Activated CD4-positive, alpha-beta T cell treated with anti-CD3 and anti-CD28 coated beads for 4 hours (primary cell): ENCODE data around the gene MAST4.

Experiments used
- DNase-seq, 2 donors: peaks; one replicate each; pipeline ENCODE4 v3.0.0-alpha.2; 2020

The MAST4 gene

GRCh38 chr5:67029481-67029880 lies 433.3 kb downstream of the MAST4 start:
- DNase-seq, result no peak

GRCh38 chr5:67030289-67031056 lies 434.3 kb downstream of the MAST4 start:
- DNase-seq, result no peak

GRCh38 chr5:67031057-67031443 lies 434.9 kb downstream of the MAST4 start:
- no peak for DNase-seq

GRCh38 chr5:67031692-67032091 lies 435.5 kb downstream of the MAST4 start:
- DNase-seq, result peak; percentile 9 to 29

- no peak for DNase-seq
Observed at GRCh38 chr5:67032921-67033664, 436.9 kb downstream of the MAST4 start.

- no peak for DNase-seq
Observed at GRCh38 chr5:67033880-67034651, 437.9 kb downstream of the MAST4 start.

GRCh38 chr5:67035098-67035740 lies 439.0 kb downstream of the MAST4 start:
- DNase-seq, result no peak

GRCh38 chr5:67037171-67037570 lies 441.0 kb downstream of the MAST4 start:
- no peak for DNase-seq

- DNase-seq, result no peak
Observed at GRCh38 chr5:67038817-67039603, 442.8 kb downstream of the MAST4 start.

- no peak for DNase-seq
Observed at GRCh38 chr5:67042176-67043003, 446.2 kb downstream of the MAST4 start.

- no peak for DNase-seq
Observed at GRCh38 chr5:67043796-67044511, 447.8 kb downstream of the MAST4 start.

- no peak for DNase-seq
Observed at GRCh38 chr5:67045816-67046740, 449.9 kb downstream of the MAST4 start.

- no peak for DNase-seq
Observed at GRCh38 chr5:67047160-67047559, 451.0 kb downstream of the MAST4 start.

- no peak for DNase-seq
Observed at GRCh38 chr5:67047616-67048015, 451.4 kb downstream of the MAST4 start.

GRCh38 chr5:67050125-67050524 lies 453.9 kb downstream of the MAST4 start:
- no peak for DNase-seq

- no peak for DNase-seq
Observed at GRCh38 chr5:67050635-67051034, 454.4 kb downstream of the MAST4 start.

GRCh38 chr5:67051164-67051563 lies 455.0 kb downstream of the MAST4 start:
- no peak for DNase-seq

- DNase-seq, result no peak
Observed at GRCh38 chr5:67052034-67052433, 455.8 kb downstream of the MAST4 start.

GRCh38 chr5:67053229-67053628 lies 457.0 kb downstream of the MAST4 start:
- DNase-seq, result no peak
